Breast epithelium (tissue), 3 donors: ENCODE measurements around the gene ZC3H12A.

Source experiments
- POLR2A ChIP-seq: fragments of 450-650 bp; IDR thresholded peaks from one replicate; pipeline ENCODE4 v1.6.1; 2016; ENCODE audit warnings: antibody characterized with exemption, mild to moderate bottlenecking, moderate library complexity
- TF ChIP-seq, protein P1 (sequence below), 3 donors: fragments of 450-650 bp; IDR thresholded peaks; one replicate each; pipeline ENCODE4 v1.5.1; 2016 to 2017; ENCODE audit warnings: antibody characterized with exemption in 3 of 3, mild to moderate bottlenecking in 3 of 3, moderate library complexity in 3 of 3

DNA sequence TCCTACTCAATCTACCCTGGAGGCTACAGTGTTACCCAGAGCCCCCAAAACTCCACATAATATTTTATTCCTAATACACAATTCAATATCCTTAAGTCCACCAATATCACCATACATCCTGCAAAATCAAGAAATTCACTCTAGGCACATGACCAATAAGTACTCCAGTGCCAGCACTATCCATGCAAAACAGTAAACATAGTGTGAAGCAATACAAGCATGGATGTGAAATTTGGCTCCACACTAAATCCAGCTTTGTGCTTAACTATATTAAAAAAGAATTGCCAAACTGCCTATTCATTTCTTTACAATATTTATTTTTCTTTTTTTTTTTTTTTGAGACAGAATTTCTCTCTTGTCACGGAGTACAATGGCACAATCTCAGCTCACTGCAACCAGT, 43.2 kb downstream of the ZC3H12A start:
- TF ChIP-seq, protein P1, sequence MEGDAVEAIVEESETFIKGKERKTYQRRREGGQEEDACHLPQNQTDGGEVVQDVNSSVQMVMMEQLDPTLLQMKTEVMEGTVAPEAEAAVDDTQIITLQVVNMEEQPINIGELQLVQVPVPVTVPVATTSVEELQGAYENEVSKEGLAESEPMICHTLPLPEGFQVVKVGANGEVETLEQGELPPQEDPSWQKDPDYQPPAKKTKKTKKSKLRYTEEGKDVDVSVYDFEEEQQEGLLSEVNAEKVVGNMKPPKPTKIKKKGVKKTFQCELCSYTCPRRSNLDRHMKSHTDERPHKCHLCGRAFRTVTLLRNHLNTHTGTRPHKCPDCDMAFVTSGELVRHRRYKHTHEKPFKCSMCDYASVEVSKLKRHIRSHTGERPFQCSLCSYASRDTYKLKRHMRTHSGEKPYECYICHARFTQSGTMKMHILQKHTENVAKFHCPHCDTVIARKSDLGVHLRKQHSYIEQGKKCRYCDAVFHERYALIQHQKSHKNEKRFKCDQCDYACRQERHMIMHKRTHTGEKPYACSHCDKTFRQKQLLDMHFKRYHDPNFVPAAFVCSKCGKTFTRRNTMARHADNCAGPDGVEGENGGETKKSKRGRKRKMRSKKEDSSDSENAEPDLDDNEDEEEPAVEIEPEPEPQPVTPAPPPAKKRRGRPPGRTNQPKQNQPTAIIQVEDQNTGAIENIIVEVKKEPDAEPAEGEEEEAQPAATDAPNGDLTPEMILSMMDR (IDR thresholded peaks at IDR 0.05): no peak
- TF ChIP-seq POLR2A: no peak
